Body of pancreas (tissue), 4 donors: ENCODE measurements around the gene WDR1.

ENCODE experiments used
- POLR2A ChIP-seq, 3 donors: fragments of 450-650 bp; IDR thresholded peaks; one replicate each; pipeline ENCODE4 v1.6.1; 2016; ENCODE audit warnings: antibody characterized with exemption in 3 of 3, mild to moderate bottlenecking in 2 of 3
- TF ChIP-seq, protein P1 (sequence below), 7 experiments: fragments of 450-650 bp in 4 of 7; fragments of 200-600 bp in 3 of 7; sonication (generic) in 3 of 7; IDR thresholded peaks; one replicate each; pipeline ENCODE4 v1.5.1; 2016 to 2019; ENCODE audit warnings: antibody characterized with exemption in 7 of 7

GRCh38 chr4:10123227-10124101 is 6.9 kb upstream of the WDR1 start:
- TF ChIP-seq, protein P1, sequence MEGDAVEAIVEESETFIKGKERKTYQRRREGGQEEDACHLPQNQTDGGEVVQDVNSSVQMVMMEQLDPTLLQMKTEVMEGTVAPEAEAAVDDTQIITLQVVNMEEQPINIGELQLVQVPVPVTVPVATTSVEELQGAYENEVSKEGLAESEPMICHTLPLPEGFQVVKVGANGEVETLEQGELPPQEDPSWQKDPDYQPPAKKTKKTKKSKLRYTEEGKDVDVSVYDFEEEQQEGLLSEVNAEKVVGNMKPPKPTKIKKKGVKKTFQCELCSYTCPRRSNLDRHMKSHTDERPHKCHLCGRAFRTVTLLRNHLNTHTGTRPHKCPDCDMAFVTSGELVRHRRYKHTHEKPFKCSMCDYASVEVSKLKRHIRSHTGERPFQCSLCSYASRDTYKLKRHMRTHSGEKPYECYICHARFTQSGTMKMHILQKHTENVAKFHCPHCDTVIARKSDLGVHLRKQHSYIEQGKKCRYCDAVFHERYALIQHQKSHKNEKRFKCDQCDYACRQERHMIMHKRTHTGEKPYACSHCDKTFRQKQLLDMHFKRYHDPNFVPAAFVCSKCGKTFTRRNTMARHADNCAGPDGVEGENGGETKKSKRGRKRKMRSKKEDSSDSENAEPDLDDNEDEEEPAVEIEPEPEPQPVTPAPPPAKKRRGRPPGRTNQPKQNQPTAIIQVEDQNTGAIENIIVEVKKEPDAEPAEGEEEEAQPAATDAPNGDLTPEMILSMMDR (IDR thresholded peaks at IDR 0.05) = no peak
- TF ChIP-seq POLR2A (IDR thresholded peaks at IDR 0.05) = no peak
